GM18511 (cell line): ENCODE data around the gene PDE11A.
A peak's percentile ranks its signal among the peaks of the same experiment; 100 is the strongest.

Source experiments
- ATAC-seq: cut with Tn5 transposase; IDR thresholded peaks from one replicate; pipeline ENCODE4 v1.9.1; 2021; ENCODE audit warnings: mild to moderate bottlenecking, moderate library complexity; ENCODE audit not compliant: unreplicated experiment

PDE11A gene

GRCh38 chr2:177646241-177646640, 426.3 kb downstream of the PDE11A start:
- no peak for ATAC-seq

- no peak for ATAC-seq
Observed at GRCh38 chr2:177641331-177641730, 431.2 kb downstream of the PDE11A start.

- no peak for ATAC-seq
Observed at GRCh38 chr2:177640423-177640822, 432.2 kb downstream of the PDE11A start.

GRCh38 chr2:177639262-177639914, 433.2 kb downstream of the PDE11A start:
- ATAC-seq = no peak

- no peak for ATAC-seq
Observed at GRCh38 chr2:177638507-177638906, 434.1 kb downstream of the PDE11A start.

GRCh38 chr2:177636672-177637071, 435.9 kb downstream of the PDE11A start:
- no peak for ATAC-seq

- no peak for ATAC-seq
Observed at GRCh38 chr2:177635696-177636095, 436.9 kb downstream of the PDE11A start.

- no peak for ATAC-seq
Observed at GRCh38 chr2:177633910-177634294, 438.7 kb downstream of the PDE11A start.

GRCh38 chr2:177633111-177633510, 439.5 kb downstream of the PDE11A start:
- ATAC-seq = no peak

- ATAC-seq = no peak
Observed at GRCh38 chr2:177631680-177632079, 440.9 kb downstream of the PDE11A start.

GRCh38 chr2:177629357-177630024, 443.1 kb downstream of the PDE11A start:
- no peak for ATAC-seq

- ATAC-seq = no peak
Observed at GRCh38 chr2:177628831-177629230, 443.7 kb downstream of the PDE11A start.

GRCh38 chr2:177625744-177626650, 446.6 kb downstream of the PDE11A start:
- no peak for ATAC-seq

GRCh38 chr2:177622521-177622920, 450.1 kb downstream of the PDE11A start:
- no peak for ATAC-seq

GRCh38 chr2:177619986-177620385, 452.6 kb downstream of the PDE11A start:
- no peak for ATAC-seq

- ATAC-seq = no peak
Observed at GRCh38 chr2:177619461-177619860, 453.1 kb downstream of the PDE11A start.

- peak; percentile 99 for ATAC-seq
Observed at GRCh38 chr2:177618255-177619253, 454.0 kb downstream of the PDE11A start.

- no peak for ATAC-seq
Observed at GRCh38 chr2:177617849-177618248, 454.7 kb downstream of the PDE11A start.

- ATAC-seq = no peak
Observed at GRCh38 chr2:177616731-177617130, 455.8 kb downstream of the PDE11A start.

- no peak for ATAC-seq
Observed at GRCh38 chr2:177616066-177616465, 456.5 kb downstream of the PDE11A start.
